Stimulated activated CD4-positive, alpha-beta T cell treated with anti-CD3 and anti-CD28 coated beads, Interleukin-12 subunit alpha, Interleukin-12 subunit beta, amount 100 ng/mL, for 24 hours (primary cell): Measurements from ENCODE around the gene TGFBR3.
"Not testable (repeated sequence)": the region's sequence is repeated elsewhere in the genome, so short reads cannot be mapped to it uniquely, and the experiment has no call there.

Source experiments
- DNase-seq, 2 experiments: peaks; one replicate each; pipeline ENCODE4 v3.0.0-alpha.2; 2020; ENCODE audit warnings: low read depth in 2 of 2

Gene TGFBR3

DNA sequence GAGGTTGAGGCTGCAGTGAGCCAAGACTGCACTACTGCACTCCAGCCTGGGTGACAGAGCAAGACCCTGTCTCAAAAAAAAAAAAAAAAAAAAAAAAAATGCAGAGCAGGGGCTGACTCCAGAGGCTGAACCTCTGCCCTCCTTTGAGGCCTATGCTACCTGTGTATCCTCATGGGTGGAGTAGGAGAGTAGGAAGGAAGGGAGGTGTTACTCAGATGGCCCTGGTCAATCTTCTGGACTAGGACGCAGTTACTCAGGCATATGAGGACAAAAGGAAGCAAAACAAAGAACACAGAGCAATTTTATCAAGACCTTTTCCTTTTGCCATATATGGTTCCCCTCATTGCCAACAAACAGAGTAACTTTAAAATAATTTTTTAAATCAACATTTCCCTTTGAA lies 35.2 kb downstream of the TGFBR3 start:
- no peak for DNase-seq

DNA sequence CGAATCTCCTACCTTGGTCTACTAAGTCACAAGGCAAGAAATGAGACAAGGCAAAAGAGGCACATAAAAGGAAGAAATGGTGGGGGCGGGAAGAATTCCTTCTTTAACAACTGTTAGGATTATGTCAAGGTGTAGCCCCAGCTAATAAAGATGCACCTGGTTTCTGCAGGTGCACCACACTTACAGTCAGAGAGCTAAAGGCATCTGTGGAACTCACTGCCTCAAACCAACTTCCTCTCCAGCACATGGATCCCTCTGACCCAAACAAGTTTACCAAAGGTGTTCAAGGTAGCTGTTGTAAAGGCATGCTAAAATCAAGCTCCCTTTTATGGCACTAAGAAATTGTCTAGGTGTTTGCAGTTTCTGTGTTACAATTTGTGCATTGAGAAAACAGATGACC lies 38.1 kb downstream of the TGFBR3 start:
- DNase-seq: no peak

DNA sequence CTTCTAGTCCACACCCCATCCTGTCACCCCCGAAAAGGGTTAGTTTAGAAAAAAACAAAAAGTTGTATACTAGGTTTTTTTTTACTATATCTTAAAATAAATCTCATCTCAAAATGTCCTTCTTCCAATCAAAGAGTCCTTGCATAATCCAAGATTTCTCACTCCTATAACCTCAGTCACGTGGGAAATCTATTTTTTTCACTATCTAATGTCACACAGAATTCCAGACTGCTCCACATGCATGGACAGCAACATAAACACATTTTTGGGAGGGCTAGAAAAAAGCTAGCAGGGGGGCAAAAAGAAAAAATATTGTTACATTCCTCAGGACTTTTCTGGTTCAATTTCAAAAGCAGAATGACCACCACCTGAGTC lies 39.3 kb downstream of the TGFBR3 start:
- DNase-seq: no peak

DNA sequence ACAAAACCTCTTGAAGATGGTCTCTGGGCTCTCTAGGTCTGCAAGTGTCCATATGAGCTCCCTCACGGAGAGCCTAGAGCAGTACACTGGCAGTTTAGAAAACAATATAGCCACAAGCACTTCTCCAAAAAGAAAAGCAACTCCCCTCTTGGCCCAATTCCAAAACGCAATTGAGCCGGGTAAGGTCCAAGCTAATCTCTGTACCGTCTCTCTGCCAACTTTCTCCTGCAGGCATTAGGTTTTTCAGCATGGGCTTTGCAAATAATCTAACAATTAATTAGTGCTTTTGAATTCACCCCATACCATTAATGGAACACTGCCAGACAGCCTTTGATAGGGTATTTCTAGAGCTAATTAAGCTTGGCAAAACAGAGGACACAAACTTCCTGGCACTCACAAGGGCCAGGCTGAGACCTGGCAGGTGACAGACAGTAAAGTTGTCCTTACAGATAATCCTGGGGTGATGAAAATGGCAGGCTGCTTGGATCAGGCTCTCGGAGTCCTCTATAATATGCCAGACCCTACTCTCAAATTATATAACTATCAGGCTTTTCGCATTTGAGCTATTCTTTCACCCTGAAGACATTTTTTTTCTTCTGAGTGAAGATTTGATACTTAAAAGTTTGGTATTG lies 39.8 kb downstream of the TGFBR3 start:
- no peak for DNase-seq

DNA sequence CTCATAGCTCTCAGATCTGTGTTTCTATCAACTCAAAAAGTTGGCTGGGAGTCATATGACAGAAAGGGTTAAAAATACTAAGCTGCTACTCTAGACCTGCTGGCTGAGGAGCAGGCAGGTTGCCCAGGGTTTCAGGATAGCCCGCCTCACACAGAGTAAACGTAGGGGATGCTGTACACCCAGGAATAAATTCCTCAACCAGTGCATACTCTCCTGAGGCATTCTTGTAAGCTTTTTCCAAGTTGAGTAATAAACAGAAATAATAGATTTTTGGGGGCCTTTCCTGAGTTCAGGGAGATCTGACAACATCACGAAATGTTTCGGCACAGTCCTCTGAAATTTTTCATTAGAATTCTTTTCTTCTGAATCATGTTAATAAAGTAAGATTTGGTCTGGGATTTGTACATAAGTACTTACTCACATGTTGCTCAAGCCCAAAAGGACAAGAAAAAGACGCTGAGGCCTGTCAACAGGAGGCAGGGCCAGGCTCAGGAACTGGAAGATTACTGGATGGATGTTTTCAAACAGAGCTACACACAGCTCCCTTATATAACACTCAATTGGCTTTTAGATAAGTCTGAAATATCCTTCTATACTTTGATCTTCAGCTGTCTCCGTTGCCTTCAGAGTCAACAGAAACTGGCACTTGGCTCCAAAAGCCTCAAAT lies 41.0 kb downstream of the TGFBR3 start:
- DNase-seq: no peak

DNA sequence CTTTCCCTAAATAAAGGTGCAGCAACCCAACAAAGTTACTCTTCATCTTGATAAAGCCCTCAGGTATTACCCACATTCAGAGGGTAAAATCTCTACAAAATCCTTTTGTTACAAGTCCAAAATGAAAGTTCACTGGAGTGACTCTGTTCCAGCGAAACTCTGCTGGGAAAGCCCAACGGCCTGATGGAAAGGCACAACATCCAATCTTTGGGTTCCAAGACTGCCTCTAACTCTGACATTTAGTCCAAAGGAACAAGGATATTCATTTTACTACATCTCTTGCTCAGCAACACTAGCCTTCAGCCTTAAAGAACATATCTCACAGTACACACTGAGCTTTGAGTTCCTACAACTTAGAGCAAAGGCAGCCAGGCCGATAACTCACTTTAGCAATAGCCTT lies 42.1 kb downstream of the TGFBR3 start:
- no peak for DNase-seq

DNA sequence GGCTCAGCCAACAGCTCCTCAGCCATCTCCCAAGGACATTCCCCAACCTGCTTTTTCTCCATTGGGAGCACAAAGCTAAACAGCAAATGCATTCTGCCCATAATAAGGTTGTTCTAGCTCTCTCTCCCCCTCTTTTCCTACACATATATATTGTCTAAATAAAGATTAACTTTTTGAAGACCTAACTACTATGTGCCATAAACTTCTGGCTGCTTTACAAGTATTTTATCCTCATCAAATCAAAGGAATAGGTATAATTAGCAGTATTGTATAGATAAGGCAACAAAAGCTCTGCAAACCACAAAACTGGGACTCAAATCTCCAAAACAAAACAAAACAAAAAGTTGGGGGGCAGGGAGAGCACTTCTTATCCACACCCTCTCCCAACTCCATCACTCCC lies 43.4 kb downstream of the TGFBR3 start:
- DNase-seq: no peak

DNA sequence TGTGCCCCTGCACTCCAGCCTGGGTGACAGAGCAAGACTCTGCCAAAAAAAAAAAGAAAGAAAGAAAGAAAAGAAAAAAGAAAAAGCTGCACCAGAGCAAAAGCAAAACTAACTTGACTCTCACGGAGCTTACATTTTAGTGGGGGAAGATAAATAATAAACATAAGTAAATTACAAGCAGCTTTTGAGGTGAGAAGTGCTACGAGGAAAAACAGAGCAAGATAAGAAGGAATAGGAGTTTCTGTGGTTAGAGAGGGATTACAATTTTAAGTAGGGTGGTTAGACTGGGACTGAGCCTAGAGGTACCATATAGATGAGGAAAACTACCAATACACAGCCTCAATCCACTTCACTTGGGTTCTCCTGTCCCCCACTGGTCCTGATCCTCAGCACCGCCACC lies 43.9 kb downstream of the TGFBR3 start:
- DNase-seq: no peak

DNA sequence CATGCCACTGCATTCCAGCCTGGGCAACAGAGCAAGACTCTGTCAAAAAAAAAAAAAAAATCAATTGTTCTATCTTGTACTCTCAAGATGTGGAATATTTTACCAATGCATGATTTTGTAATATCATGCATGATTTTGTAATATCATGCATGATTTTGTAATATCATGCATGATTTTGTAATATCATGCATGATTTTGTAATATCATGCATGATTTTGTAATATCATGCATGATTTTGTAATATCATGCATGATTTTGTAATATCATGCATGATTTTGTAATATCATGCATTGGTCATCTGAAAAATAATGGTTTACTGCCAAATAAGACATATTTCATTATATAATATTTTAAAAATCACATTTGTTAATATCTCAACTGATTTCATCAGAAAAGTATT lies 45.7 kb downstream of the TGFBR3 start:
- DNase-seq: not testable (repeated sequence)

DNA sequence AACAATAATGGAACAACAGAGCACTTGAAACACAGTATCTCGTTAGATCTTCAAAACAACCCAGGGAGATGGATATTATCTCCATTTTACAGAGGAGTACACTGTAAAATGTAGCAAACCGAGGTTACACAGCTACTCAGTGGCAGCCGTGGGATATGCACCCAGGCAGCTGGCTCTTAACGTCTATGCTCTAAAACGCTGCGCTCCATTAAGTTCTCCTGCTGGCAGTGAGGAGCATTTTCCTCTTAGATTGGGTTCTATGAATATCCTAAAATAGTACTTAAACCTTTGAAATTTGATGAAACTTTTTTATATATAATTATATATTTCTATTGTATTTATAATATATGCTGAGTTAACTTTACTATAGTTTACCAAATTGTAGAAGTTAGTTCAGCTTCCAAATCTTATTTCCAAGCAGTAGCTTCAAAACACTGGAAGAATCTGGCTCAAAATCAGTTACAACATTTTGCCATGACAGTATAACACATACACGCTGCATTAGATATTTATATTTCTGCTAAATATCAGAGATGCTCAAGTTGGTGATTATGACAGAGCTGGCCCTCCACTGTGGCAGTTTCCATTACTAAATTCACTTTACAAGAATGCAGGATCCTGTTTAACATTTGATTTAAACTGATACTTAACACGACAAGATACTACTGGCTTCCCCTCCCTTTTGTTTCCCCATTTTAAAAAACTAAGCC lies 49.5 kb downstream of the TGFBR3 start:
- DNase-seq: no peak

DNA sequence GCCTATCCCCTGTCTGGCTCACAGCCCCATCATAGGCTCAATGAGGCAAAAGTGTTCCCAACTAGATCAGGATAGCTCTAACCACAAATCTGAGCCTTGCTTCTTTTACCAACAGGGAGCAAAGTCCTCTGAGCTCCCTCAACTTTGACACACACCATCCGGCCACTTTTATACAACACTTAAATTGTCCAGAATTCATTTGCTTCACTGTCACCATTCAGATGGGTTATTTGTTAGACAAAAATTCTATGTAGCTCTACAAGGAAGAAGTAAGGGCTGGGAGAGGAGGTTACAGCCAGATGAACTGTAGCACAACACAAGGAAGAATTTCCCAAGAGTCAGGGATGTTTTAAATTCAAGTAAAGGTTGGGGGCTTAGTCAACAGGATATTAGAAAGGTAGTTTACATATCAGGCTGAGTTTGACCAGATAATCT lies 50.8 kb downstream of the TGFBR3 start:
- DNase-seq: no peak

DNA sequence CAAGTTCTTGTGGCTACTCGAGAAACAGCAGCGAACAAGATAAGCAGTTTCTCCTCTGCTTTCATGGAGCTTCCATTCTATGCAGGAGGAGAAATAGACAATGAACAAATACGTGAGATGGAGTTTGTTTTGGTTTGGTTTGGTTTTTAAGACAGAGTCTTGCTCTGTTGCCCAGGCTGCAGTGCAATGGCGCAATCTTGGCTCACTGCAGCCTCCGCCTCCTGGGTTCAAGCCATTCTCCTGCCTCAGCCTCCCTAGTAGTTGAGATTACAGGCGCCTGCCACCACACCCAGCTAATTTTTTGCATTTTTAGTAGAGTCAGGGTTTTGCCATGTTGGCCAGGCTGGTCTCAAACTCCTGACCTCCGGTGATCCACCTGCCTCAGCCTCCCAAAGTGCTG lies 51.4 kb downstream of the TGFBR3 start:
- not testable (repeated sequence) for DNase-seq

DNA sequence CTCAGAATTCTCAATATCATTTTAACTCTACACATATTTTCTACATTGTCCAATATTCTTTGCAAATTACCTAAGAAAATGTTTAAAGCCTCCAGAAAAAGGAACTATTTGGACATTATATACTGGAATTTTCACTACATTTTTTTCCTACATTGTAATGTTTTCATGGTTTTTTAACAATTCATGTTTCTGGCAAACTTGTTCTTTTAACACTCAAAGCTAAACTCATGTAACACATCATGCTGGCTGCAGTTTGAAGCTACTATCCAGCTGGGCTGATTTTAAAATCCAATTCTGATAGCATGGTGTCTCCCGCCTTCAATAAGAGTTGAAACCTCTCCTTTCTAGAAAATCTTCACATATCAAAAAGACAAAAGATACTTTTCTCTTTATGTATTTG lies 52.0 kb downstream of the TGFBR3 start:
- DNase-seq: no peak

DNA sequence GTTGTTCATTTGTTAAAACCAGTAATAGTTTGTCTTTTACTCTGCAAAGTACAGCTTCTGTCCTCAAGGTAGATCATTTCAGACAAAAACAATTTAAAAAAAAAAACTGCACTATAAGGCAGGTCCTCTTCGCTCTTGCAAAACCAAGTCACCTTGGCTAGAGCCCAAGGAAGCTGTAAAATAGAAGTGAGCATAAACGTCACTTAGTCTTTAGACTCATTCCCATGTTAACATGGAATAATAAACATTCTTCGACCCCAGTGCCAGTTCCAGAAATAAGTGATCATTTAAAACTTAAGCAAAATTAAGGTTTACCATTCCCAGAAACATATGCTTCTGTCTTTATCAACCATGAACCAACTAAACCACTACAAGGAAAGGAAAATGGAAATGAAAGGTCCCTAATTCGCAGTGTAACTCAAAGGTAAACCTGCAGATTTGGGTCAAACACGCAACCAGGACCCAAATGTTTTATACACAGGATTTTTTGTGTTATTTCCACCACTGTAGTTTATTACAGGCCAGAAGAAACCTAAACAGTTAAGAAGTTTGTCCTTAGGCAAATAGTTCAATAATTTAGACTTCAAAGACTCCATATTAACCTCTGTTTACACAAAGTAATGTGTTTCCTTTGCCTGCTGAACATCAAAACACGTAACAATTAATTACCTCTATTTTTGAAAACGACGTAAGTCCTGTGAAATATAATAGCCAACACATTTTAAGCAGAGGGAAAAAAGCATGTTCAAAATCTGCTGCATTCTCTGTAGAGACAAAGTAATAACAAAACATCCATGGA lies 54.6 kb downstream of the TGFBR3 start:
- no peak for DNase-seq

DNA sequence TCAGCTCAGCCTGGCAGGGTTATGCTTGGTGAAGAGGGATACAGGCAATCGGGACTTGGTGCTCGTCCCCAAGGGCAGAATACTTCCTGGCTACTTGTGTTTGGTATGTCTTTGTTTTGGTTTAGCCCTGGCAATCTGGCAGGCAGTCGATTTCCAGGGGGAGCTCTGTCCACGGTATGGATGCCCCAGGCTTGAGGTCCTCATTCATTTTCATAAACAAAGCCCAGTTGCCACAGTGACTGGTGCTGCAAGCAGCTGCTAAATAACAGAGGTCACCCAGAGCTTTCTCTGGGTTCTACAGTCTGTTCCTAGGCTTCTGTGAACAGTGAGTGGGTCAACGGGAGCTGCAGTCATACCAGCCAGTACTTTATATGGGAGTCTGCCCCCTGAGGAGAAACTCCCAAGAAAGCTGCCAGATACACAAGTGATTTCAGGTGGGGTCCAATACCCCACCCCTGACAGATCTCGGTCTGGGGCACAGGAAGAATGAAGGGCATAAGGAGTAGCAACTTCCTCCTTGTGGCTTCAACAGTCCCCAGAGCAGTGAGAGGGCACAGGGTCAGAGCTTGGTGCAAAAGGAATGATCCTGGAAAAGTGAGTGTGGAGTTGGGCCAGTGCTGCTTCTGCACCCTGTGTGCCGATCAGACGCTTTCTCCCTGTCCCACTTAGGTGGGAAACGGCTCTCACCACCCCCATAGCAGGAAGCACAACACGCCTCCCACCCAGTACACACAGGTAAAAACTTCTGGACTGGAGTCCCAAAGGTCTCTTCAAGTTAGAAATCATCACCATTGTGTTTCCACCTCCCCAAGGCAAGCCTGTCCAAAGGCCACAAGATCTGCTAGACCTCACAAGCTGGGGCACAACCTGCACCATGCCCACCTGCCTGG lies 55.5 kb downstream of the TGFBR3 start:
- DNase-seq: no peak

DNA sequence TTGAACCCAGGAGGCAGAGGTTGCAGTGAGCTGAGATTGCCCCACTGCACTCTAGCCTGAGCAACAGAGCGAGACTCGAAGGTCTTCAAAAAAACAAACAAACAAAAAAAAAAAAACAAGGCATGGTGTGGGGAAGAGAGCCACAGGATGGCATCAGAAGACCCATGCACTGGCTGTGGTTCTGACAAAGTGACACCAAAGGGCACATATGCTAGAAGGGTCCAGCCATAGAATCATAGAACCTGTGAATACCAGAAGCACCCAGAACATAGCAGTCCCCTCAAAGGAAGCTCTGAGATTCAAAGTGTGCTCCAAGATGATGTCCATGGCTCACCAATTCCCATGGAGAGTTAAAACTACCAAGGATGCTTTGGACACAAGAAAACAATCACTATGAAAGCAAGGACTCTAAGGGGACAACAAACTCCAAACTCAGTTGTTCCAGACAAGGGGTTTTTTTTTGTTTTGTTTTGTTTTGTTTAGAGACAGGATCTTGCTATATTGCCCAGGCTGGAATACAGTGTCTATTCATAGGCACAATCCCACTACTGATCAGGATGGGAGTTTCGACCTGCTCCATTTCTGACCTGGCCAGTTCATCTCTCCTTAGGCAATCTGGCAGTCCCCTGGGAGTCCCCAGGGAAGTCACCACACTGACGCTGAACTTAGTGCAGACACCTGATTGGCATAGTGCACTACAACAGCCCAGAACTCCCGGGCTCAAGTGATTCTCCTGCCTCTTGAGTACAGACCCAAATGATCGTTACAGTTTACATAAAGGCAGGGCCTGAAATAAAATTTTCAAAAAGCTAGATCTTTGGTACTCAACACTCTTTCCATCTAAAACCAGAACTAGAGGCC lies 56.4 kb downstream of the TGFBR3 start:
- DNase-seq: no peak

DNA sequence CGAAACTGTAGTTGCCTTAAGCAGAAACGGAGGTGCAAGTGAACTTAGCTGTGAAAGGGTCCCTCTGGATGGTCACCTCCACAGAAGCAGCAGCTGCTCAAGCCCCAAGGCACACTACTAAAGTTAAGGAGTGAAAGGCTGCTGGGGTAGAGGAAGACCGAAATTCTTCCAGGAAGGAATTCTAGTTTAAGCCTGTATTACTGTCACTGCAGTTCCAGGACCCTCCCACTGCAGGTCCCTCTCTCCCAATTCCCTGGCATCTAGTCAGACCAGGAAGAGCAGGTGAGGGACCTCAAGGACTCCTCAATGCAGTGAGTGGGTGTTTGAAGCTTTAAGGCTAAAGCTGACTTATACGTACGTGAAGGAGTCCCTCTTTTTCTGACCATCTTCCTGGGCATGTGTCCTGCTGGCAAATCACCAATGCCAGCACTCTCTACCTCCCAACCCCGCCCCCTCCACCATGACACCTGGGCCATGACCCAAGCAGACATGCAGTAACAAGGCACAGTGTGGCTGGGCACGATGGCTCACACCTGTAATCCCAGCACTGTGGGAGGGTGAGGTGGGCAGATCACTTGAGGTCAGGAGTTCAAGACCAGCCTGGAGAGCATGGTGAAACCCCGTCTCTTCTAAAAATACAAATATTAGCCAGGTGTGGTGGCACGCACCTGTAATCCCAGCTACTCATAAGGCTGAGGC lies 57.2 kb downstream of the TGFBR3 start:
- DNase-seq: no peak

DNA sequence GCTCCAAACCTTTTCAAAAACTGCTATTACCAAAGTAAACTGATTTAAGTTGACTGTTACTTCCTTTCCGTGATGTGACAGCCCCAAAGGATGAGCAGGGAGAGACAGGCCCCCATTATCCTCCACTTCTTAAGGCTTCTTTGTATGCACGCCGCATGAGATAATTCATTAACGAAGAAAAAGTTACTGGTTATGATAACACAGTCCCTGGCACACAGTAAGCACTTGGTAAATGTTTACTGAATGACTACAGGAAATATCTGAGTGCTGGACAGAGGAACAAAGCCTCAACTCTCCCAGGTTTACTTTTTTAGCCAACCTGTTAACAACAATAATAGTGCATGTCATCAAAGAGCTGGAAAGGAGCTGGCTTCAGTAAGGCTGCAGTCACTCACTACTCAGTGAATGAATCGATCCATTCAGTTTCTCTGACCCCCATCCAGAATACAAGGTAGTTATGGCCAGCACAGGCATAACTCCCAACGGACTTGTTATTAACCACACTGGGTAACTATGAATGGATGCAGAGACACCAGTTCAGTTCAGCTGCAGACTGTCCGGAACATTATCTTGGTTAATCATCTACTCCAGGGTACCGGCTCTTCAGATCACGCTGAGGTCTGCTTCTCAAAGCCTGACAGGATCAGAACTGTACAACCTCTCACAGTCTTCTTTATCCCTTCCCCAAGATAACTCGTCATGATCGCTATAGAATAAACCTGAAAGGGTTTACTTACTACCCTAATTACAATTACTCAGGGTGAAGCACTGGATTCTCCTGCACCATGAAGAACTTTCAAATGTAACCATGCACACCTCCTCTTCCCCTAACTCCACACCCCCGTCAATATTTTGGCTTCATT lies 58.3 kb downstream of the TGFBR3 start:
- no peak for DNase-seq

DNA sequence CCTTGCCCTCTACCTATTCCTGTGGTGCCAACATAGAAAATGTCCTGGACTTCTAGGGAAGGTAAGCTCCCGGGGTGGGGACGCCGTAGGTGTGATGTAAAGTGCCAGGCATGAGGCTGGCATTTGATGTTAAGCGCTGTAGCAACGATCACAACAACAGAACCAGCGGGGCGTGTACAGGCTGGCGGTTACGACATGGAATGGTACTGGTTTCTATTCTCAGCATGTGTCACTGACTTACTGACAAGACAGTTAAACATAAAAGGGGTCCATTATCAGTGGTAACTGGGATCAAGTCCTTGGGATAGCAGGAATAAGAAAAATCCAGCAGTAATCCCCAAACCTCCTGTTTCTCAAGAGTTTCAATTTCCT lies 58.9 kb downstream of the TGFBR3 start:
- no peak for DNase-seq
